Inflammatory macrophage treated with lipopolysaccharide for 1 hour (primary cell): Measurements from ENCODE around the gene RASGEF1C.

ENCODE experiments used
- DNase-seq, 2 donors: peaks; one replicate each; pipeline ENCODE4 v3.0.0-alpha.2; 2020 to 2022

The RASGEF1C gene

GRCh38 chr5:180079702-180080466 is 129.1 kb downstream of the RASGEF1C start:
- no peak for DNase-seq

GRCh38 chr5:180078348-180078747 is 130.7 kb downstream of the RASGEF1C start:
- no peak for DNase-seq

DNA sequence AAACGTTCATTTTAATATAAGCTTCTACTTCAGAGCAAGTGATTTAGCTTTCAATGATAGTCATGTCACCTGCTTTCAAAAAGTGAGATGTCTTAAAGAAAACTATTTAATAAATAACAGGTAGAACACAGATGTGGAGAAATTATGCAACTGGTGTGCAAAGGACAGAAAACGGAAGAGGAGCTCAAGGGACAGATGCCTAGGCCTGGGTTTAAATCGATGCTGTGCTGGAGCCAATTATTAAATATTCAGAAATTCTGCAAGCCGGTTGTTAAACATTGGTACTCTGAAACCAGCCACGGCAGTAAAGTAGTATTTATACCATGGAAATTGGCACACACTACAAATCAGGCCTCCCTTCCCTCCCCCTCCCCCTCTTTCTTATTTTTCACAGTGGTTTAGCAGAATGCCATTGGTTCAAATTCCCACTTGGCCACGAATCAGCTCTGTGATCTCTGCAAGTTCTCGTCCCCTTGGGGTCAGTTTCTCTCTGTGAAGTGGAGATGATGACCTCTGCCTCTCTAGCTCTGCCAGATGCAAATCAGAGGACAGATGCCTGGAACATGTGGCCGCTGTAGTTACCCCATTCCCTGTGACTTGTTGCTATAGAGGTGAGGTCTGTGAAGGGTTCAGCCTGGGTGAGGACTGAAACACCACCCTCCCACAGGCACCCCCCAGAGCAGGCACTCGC is 131.3 kb downstream of the RASGEF1C start:
- DNase-seq = no peak

GRCh38 chr5:180075703-180076102 is 133.3 kb downstream of the RASGEF1C start:
- no peak for DNase-seq

- no peak for DNase-seq
These were observed 134.5 kb downstream of the RASGEF1C start for GRCh38 chr5:180074462-180074861.

DNA sequence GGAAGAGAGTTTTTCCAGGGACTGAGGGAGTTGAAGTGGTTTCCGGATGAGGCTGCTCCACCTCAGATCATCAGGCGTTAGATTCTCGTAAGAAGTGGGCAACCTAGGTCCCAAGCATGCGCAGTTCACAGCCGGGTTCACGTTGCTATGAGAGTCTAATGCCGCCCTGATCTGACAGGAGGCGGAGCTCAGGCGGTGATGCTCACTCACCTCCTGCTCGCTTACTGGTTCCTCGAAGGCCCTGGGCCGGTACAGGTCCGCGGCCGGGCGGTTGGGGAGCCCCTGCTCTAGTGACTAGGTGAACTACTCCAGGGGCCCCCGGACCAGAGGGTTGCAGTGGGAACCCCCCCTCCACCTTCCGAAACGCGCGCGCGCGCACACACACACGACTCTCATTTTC is 136.5 kb downstream of the RASGEF1C start:
- DNase-seq = no peak

DNA sequence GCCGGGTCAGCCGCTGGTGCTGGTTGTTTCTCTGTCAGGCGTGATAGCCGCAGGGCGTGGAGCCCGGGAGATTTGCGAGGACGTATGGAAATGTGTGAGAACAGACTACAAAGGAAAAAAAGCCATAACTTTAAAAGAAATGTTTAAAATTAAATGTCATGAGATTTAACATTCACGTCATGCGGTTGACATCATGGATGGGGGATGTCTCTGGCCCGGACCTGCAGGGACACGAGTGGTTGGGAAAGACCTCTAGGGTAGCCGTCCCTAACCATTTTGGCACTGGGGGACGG is 136.8 kb downstream of the RASGEF1C start:
- DNase-seq = no peak

DNA sequence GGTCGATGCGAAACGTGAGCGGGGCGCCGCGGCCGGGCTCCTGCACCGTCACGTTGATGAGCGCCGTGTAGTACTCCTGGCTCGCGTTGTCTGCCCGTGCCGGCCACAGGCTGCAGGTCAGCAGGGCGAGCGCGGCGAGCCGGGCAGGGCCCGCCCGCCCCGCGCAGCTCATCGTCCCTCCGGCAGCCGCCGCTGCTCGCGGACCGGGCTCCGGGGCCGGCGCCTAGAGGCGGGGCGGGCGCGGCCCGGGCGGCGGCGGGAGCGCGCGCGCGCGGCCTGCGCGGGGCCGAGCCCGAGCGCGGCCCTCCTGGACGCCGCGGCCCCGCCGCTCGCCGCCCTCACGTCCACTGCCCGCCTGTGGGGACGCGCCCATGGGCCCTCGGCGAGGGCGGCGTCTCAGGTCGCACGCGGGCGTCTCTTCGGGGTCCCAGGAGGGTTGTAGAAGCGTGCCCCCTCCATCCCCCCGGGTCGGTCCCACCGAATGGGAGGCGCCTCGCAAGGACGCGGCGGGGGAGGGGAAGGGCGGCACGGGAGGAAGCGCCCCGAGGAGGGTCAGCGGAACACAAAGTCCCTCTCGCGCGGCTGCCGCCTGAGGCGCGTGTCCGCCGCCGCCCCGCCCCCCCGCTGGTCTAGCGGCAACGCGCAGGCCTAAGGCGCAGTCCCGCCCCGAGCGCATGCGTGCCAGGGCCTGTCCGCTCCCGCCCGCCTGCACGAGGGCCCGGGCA is 137.3 kb downstream of the RASGEF1C start, which contains the start of gene RNF130:
TSS of gene RNF130 (minus strand) at position 229 of the 725 bp plus-strand sequence. CDS start at position 172, 57 bp downstream.
- DNase-seq = peak; percentile 91 to 94

DNA sequence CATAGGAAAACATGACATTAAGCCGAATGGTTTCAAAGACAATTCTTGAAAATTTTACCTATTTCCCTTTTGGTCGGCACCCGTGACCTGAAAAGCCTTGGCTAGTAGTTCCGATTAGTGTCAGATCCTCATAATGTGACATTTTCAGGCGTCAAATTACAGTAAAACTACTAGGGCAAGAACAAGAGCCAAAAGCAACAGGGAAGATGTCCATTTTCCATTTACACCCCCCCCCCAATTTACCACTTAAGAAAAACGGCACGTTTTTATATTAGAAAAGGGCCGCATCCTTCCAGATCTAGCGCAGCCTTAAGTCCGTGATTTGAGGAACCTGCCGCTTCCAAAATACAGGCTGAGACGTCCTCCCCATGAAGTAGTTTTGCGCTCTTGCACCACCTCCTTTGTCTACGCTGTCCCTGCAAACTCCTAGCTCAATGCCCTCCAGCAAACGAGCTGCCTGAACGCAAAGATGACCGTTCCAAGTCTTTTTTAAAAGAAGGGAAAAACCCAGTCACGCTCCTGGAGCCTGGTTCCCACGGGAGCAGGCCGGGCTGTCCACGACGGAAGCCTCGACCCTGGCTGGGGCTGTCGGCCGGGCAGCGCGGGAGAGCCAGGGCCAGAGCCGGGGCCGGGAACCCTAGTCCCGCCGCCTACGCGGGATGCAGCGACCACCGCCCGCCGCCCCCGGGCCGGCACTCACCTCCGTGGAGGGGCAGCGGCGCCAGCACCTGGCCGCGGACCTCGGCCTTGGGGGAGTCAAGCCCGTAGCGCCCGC is 138.1 kb downstream of the RASGEF1C start:
- DNase-seq = peak; percentile 59 to 62

DNA sequence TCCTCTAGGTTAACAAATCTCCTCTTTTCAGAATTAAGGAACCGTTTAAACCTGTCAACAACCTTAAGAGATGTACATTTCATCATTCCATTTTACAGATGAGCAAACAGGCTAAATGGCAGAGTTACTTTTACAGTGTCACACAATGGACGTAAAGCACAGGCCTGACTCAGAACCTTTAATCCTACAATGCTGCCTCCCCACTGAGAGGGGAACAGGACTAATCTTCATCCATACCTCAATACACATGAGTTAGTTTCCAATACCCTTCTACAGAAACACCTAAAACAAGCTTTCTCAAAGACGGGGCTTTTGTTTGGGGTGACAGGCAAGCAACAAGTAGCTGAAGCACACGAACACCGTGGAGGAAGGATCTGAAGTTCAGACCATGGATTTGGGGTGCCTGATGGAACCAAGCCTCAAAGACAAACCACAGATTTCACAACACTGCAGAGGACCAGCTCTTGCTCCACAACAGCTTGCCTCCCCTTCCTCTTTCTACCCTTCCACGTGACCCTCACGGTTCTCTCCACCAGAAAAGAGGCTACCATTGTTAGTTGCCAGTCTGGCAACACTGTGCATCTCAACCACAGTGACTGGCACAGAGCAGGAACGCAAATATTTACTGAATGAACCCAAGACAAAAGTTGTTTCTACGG is 139.3 kb downstream of the RASGEF1C start:
- peak; percentile 83 to 85 for DNase-seq

DNA sequence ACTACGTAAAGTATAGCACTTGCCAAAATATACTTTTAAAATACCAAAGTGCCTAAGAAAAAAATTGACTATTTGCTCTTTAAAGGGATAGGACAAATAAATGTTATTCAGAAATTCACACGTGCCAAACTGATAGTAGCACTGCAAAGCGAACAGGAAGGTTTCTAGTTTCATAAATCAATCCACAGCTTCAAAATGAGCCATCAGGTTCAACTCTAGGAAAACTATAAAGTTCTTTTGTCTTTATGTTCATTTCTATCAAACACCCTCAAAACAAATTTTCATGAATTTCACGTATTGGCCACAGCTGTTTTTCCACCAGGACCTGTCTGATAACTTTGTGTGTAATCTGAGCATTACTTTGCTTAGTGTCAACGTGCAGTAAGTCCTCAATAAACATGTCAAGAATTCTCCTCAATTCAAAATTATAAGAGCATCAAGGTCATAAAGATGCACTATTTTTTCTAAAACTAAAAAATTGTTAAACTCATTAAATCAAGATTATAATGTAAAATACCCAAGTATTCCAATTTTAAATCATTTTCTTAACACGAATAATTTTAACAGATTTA is 140.4 kb downstream of the RASGEF1C start:
- no peak for DNase-seq

DNA sequence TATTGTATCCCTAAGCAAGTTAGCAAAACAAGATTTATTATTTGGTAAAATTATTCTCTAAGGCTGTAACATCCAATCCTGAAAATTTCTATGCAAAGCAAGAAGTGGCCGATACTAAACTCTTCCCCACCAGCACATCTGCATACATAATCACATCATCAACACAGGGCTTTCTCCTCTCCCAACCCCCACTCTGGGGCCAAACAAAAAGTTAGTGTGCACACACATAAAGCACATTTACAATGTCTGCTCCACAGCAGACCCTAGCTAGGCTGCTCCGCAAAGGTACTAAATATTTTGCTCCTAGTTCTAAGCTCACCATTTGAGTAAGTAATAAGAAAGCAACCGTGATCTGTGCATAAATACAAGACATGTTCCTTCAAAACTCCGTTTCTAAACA is 141.0 kb downstream of the RASGEF1C start:
- no peak for DNase-seq

DNA sequence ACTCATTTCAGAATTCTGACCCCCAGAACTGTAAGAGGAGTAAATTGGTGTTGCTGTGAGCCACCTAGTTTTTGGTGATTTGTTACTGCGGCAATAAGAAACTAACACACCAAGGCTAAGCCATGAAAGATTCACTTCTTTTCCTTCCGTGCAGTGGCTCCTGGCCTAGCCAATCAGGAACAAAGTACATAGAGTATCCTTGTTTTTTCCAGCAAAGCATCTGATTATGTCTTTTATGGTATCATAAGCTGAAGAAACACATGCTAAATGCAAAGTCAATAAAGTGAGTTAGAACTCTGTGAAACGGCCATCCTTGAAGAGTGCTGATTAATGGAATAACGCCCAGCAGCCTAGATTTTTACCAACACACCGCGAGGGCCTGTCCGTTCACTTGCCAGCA is 148.8 kb downstream of the RASGEF1C start:
- no peak for DNase-seq

GRCh38 chr5:180059326-180059725 is 149.7 kb downstream of the RASGEF1C start:
- DNase-seq = no peak

GRCh38 chr5:180056153-180056552 is 152.9 kb downstream of the RASGEF1C start:
- DNase-seq = no peak

- no peak for DNase-seq
These were observed 154.8 kb downstream of the RASGEF1C start for GRCh38 chr5:180054226-180054625.

DNA sequence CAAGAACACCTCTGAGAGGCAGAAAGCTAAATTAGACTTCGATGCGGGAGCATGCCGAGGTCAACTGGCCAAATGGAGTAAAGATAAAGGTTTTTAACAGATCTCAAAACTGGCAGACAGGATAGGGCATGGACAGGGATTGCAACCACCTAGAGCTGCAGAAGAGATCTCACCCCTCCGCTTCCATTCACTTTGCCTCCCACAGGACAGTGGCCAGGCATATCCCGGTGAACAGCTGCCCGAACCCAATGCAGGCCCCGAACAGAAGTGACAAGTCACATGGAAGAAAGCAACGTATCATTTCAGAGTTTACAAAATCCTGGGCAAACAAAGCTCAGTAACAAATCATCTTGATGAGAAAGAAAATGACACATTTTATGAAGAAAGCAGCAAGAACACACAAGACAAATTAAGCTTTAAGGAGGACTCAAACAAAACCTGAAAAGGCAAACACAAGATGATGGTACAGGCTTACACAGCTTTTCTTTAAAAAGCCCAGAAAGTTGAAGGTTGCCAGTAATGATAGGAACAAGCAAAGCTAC is 155.9 kb downstream of the RASGEF1C start:
- DNase-seq = no peak

- DNase-seq = no peak
These were observed 156.7 kb downstream of the RASGEF1C start for GRCh38 chr5:180052211-180052818.
